Stomach (tissue), 4 donors: ENCODE data around the gene THSD7B.

Source experiments
- CTCF ChIP-seq, 7 experiments: fragments of 450-650 bp in 4 of 7; fragments of 200-600 bp in 3 of 7; sonication (generic) in 3 of 7; IDR thresholded peaks; one replicate each; pipeline ENCODE4 v1.5.1; 2016 to 2019; ENCODE audit warnings: antibody characterized with exemption in 7 of 7, control low read depth in 2 of 7, mild to moderate bottlenecking in 1 of 7
- EP300 ChIP-seq: sonication (generic); formaldehyde crosslinking; IDR thresholded peaks from one replicate; pipeline ENCODE4 v1.6.1; 2017; ENCODE audit warnings: antibody characterized with exemption
- POLR2A ChIP-seq, 4 donors: fragments of 450-650 bp; IDR thresholded peaks; one replicate each; pipeline ENCODE4 v1.6.1; 2016; ENCODE audit warnings: antibody characterized with exemption in 4 of 4, control low read depth in 2 of 4, mild to moderate bottlenecking in 1 of 4, moderate library complexity in 1 of 4
- POLR2AphosphoS5 ChIP-seq, 3 donors: sonication (generic); formaldehyde crosslinking; IDR thresholded peaks; one replicate each; pipeline ENCODE4 v1.6.1; 2016; ENCODE audit warnings: antibody characterized with exemption in 3 of 3

GRCh38 chr2:137118140-137118539 is 352.8 kb downstream of the THSD7B start:
- TF ChIP-seq POLR2AphosphoS5 (IDR thresholded peaks at IDR 0.05) (no peak), POLR2A (IDR thresholded peaks at IDR 0.05) (no peak), CTCF (IDR thresholded peaks at IDR 0.05) (no peak), EP300 (no peak)
